Measurements from ENCODE around the gene COL4A2.
A peak's percentile ranks its signal among the peaks of the same experiment; 100 is the strongest.

The COL4A2 gene

GRCh38 chr13:110560601-110561343 is 253.7 kb downstream of the COL4A2 start:
- no peak for DNase-seq (ENCODE audit: low spot score)

- DNase-seq (ENCODE audit: low spot score), result peak; percentile 61
Measured at GRCh38 chr13:110561344-110562035, 254.4 kb downstream of the COL4A2 start, which contains the start of gene RAB20. RAB20 (minus strand) TSS chr13:110561722; CDS start chr13:110561519, 203 bp downstream.

GRCh38 chr13:110562036-110562597 is 255.0 kb downstream of the COL4A2 start:
- no peak for DNase-seq (ENCODE audit: low spot score)
